Gastroesophageal sphincter (tissue), 2 donors: ENCODE measurements around the gene ACAP3.

Experiments
- EP300 ChIP-seq: sonication (generic); formaldehyde crosslinking; IDR thresholded peaks from one replicate; pipeline ENCODE4 v1.6.1; 2017; ENCODE audit warnings: antibody characterized with exemption, mild to moderate bottlenecking
- POLR2A ChIP-seq, 2 donors: fragments of 450-650 bp; IDR thresholded peaks; one replicate each; pipeline ENCODE4 v1.6.1; 2017; ENCODE audit warnings: antibody characterized with exemption in 2 of 2, mild to moderate bottlenecking in 2 of 2, moderate library complexity in 1 of 2
- POLR2AphosphoS5 ChIP-seq: sonication (generic); formaldehyde crosslinking; IDR thresholded peaks from one replicate; pipeline ENCODE4 v1.6.1; 2017; ENCODE audit warnings: antibody characterized with exemption

DNA sequence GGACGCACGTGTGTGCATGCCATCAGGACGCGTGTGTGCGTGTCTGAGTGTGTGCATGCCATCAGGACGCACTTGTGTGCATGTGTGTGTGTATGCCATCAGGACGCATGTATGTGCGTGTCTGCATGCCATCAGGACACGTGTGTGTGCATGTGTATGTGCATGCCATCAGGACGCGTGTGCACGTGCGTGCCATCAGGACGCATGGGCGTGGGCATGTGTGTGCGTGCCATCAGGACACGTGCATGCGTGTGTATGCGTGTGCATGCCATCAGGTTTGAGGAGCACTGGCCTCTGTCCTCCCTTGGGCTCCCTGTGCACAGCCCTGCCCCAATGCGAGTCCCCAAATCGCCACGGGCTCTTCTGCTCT, 48.6 kb downstream of the ACAP3 start:
- TF ChIP-seq EP300 (no peak), POLR2A (IDR thresholded peaks at IDR 0.05) (no peak), POLR2AphosphoS5 (no peak)
